Adrenal gland (tissue), 12 donors: ENCODE results near the gene CD244. TPM values are rescaled to one million over a fixed set of nuclear protein-coding genes. Genes with fewer than 3 reads are reported as not detected.

ENCODE experiments used
- DNase-seq, 7 donors: peaks; one replicate each; pipeline ENCODE4 v3.0.0-alpha.2; 2019 to 2020
- H3K27ac ChIP-seq, 5 donors: fragments of 200-600 bp; sonication (generic) in 4 of 5; 1 replicate in 3 of 5; 2 replicates in 2 of 5; pipeline versions ENCODE4 v1.5.1 to v1.8.0; 2016 to 2020; ENCODE audit warnings: mild to moderate bottlenecking in 1 of 5
- H3K27me3 ChIP-seq: fragments of 200-600 bp; 2 replicates; pipeline ENCODE4 v1.8.0; 2021
- H3K36me3 ChIP-seq, 2 donors: fragments of 200-600 bp; replicated peaks in 1 of 2; 1 replicate in 1 of 2; 2 replicates in 1 of 2; pipeline versions ENCODE4 v1.5.1 to v1.8.0; 2018 to 2022
- H3K4me1 ChIP-seq, 2 donors: fragments of 200-600 bp; replicated peaks in 1 of 2; 1 replicate in 1 of 2; 2 replicates in 1 of 2; pipeline versions ENCODE4 v1.5.1 to v1.8.0; 2018 to 2021
- H3K4me3 ChIP-seq, 4 donors: fragments of 200-600 bp; sonication (generic) in 3 of 4; one replicate each; pipeline ENCODE4 v1.5.1; 2016 to 2018
- H3K9me3 ChIP-seq, 3 donors: fragments of 200-600 bp; sonication (generic) in 1 of 3; replicated peaks in 1 of 3; 1 replicate in 2 of 3; 2 replicates in 1 of 3; pipeline versions ENCODE4 v1.5.1 to v1.8.0; 2016 to 2021
- CTCF ChIP-seq, 6 experiments: fragments of 450-650 bp in 4 of 6; fragments of 200-600 bp in 2 of 6; sonication (generic) in 1 of 6; IDR thresholded peaks; 1 replicate in 5 of 6; 2 replicates in 1 of 6; pipeline versions ENCODE4 v1.5.1 to v1.8.0; 2016 to 2021; ENCODE audit warnings: antibody characterized with exemption in 6 of 6, mild to moderate bottlenecking in 2 of 6, moderate library complexity in 1 of 6
- POLR2A ChIP-seq, 2 donors: fragments of 450-650 bp; IDR thresholded peaks; one replicate each; pipeline ENCODE4 v1.6.1; 2017; ENCODE audit warnings: antibody characterized with exemption in 2 of 2, mild to moderate bottlenecking in 2 of 2, moderate library complexity in 1 of 2
- WGBS, 4 donors: extraction: QIAGEN DNeasy Blood & Tissue Kit in 2 of 4; methylation state at CpG; one replicate each; pipeline versions ENCODE4 v1.1.5 to v1.1.7; 2013 to 2017; 5-methylcytosine and 5-hydroxymethylcytosine counted together
- intact Hi-C, 2 donors: fragments of 100-400 bp; cut with DNase I; formaldehyde crosslinking; loops; one replicate each; pipeline versions ENCODE4 v1.14.1 to v1.15.0; 2022 to 2023
- polyA plus RNA-seq, 3 donors: library from polyadenylated mRNA; stranded (reverse); fragments of 200-250 nt in 2 of 3; fragments of 350-450 nt in 1 of 3; fragmentation: Illumina TruSeq in 1 of 3; extraction: RNeasy Lipid Tissue Mini Kit (QIAGEN cat#74804) in 1 of 3; gene quantifications; one replicate each; pipeline ENCODE4 v1.2.3, GENCODE V29; 2013 to 2014
- total RNA-seq, 9 donors: library from RNA; depleted of rRNA in 4 of 9; stranded (reverse); fragments of >200 nt in 4 of 9; fragments of 120-200 nt in 1 of 9; fragmentation: NEBNext Ultra II Directional in 1 of 9; extraction: Animal tissue kit (Norgen Biotek cat#: 25700) in 1 of 9; gene quantifications; one replicate each; pipeline versions ENCODE4 v1.1.0 to v1.2.4, GENCODE V29; 2013 to 2023
- donor health status: healthy with polysubstance abuse.
- donor health status: Bipolar disorder and iron deficiency.
- donor health status: DM: yes; HTN: yes; CAD: no.
- donor health status: DM: no; HTN: no; CAD: no.
- donor health status: DM: no; HTN: no; CAD: no.
- donor health status: DM: yes; HTN: yes; CAD: no.

The CD244 gene
- total and polyA plus RNA-seq, 12 donors: 0.15 to 1.4 (median 0.28) TPM; not detected in 1

- no peak for DNase-seq
- no peak overlapping the region for H3K27ac ChIP-seq
- TF ChIP-seq CTCF (IDR thresholded peaks at IDR 0.05) (no peak), POLR2A (IDR thresholded peaks at IDR 0.05) (no peak)
- no peaks in the 10 kb centered on the region for H3K4me1 ChIP-seq
- no peak overlapping the region for H3K4me3 ChIP-seq
- no peaks in the 10 kb centered on the region for H3K9me3 ChIP-seq
- intact Hi-C loops: no loop called here
- H3K36me3 ChIP-seq: no peaks in the 10 kb centered on the region
- H3K27me3 ChIP-seq: no peaks in the 10 kb centered on the region
- WGBS, 4 donors: 71 to 84% (median 77%) methylated on average over 4 to 6 of the region's 6 CpGs
Observed at GRCh38 chr1:160814316-160814715, 48.4 kb downstream of the CD244 start.

- H3K36me3 ChIP-seq: no peaks in the 10 kb centered on the region
- intact Hi-C loops: no loop called here
- no peaks in the 10 kb centered on the region for H3K9me3 ChIP-seq
- TF ChIP-seq CTCF (IDR thresholded peaks at IDR 0.05) (no peak), POLR2A (IDR thresholded peaks at IDR 0.05) (no peak)
- 67 to 79% (median 76%) methylated on average over 7 of the region's 7 CpGs for WGBS, 4 donors
- H3K27me3 ChIP-seq: no peaks in the 10 kb centered on the region
- no peak overlapping the region for H3K27ac ChIP-seq
- H3K4me1 ChIP-seq: no peaks in the 10 kb centered on the region
- H3K4me3 ChIP-seq: no peak overlapping the region
- DNase-seq: no peak
Observed at GRCh38 chr1:160813215-160813614, 49.5 kb downstream of the CD244 start.

- Histone ChIP-seq H3K27ac (no peak overlapping the region), H3K4me1 (no peaks in the 10 kb centered on the region), H3K4me3 (no peak overlapping the region), H3K9me3 (peaks cover 0 to 8% (median 0%) of the 10 kb centered on the region in 3 donors), H3K27me3 (no peaks in the 10 kb centered on the region), H3K36me3 (no peaks in the 10 kb centered on the region)
- DNase-seq: no peak
- TF ChIP-seq POLR2A (IDR thresholded peaks at IDR 0.05) (no peak), CTCF (IDR thresholded peaks at IDR 0.05) (no peak)
- intact Hi-C loops: no loop called here
- 72 to 83% (median 77%) methylated on average over 2 of the region's 2 CpGs for WGBS, 4 donors
Observed at GRCh38 chr1:160811147-160811546, 51.5 kb downstream of the CD244 start.

- no peak overlapping the region for H3K4me3 ChIP-seq
- TF ChIP-seq POLR2A (IDR thresholded peaks at IDR 0.05) (no peak), CTCF (IDR thresholded peaks at IDR 0.05) (no peak)
- WGBS, 4 donors: 20 to 52% (median 37%) methylated on average over 1 of the region's 1 CpG
- intact Hi-C loops: no loop called here
- H3K27ac ChIP-seq: no peak overlapping the region
- DNase-seq: no peak
- no peaks in the 10 kb centered on the region for H3K27me3 ChIP-seq
- H3K36me3 ChIP-seq: no peaks in the 10 kb centered on the region
- no peaks in the 10 kb centered on the region for H3K4me1 ChIP-seq
- H3K9me3 ChIP-seq: peaks cover 0 to 8% (median 0%) of the 10 kb centered on the region in 3 donors
Observed at GRCh38 chr1:160810486-160810885, 52.2 kb downstream of the CD244 start.
